Activated CD4-positive, alpha-beta memory T cell treated with anti-CD3 and anti-CD28 coated beads, Interleukin-2, amount 10 ng/mL, durations not matched to agents 7 days and 5 days (primary cell): ENCODE results near the gene ROBO2. TPM values are rescaled to one million over a fixed set of nuclear protein-coding genes. Genes with fewer than 3 reads are reported as not detected.

Source experiments
- CTCF ChIA-PET: fragments of 350-600 bp; sonication (Branson Sonifier 250); formaldehyde crosslinking; loops from one replicate; lab custom pipeline; 2021; ENCODE audit warnings: antibody characterized with exemption, inconsistent platforms; lab: Charles Lee
- POLR2A ChIA-PET: fragments of 350-600 bp; sonication (Branson Sonifier 250); formaldehyde crosslinking; loops from one replicate; lab custom pipeline; 2021; ENCODE audit warnings: antibody characterized with exemption; lab: Charles Lee
- DNase-seq: peaks from one replicate; pipeline ENCODE4 v3.0.0-alpha.2; 2020
- H3K27ac Mint-ChIP-seq: one replicate; pipeline ENCODE4 v1.8.0; 2021; ENCODE audit warnings: mild to moderate bottlenecking, mixed read lengths
- H3K27me3 Mint-ChIP-seq: one replicate; pipeline ENCODE4 v1.8.0; 2021; ENCODE audit warnings: mixed read lengths
- H3K36me3 Mint-ChIP-seq: one replicate; pipeline ENCODE4 v1.8.0; 2021; ENCODE audit warnings: low read depth, mixed read lengths
- H3K4me1 Mint-ChIP-seq: one replicate; pipeline ENCODE4 v1.8.0; 2021; ENCODE audit warnings: mixed read lengths
- H3K4me3 Mint-ChIP-seq: one replicate; pipeline ENCODE4 v1.8.0; 2021; ENCODE audit warnings: mild to moderate bottlenecking, mixed read lengths
- H3K9me3 Mint-ChIP-seq: one replicate; pipeline ENCODE4 v1.8.0; 2021; ENCODE audit warnings: mixed read lengths
- total RNA-seq, 2 experiments: library from RNA; stranded (reverse); gene quantifications; one replicate each; pipeline ENCODE4 v1.2.3, GENCODE V29; 2021

The ROBO2 gene
- total RNA-seq, 2 experiments from 2014 or later = not detected

- ChIA-PET POLR2A (no interaction called here), CTCF (no interaction called here)
- Mint-ChIP-seq H3K36me3 (no peaks in the 10 kb centered on the region), H3K27me3 (no peaks in the 10 kb centered on the region), H3K9me3 (peaks cover 10% of the 10 kb centered on the region), H3K27ac (no peak overlapping the region), H3K4me3 (no peak overlapping the region), H3K4me1 (no peaks in the 10 kb centered on the region)
- no peak for DNase-seq
These were observed 110.9 kb downstream of the ROBO2 start for GRCh38 chr3:77150759-77151158.

- CTCF ChIA-PET = no interaction called here
- POLR2A ChIA-PET = no interaction called here
- DNase-seq = no peak
- H3K27me3 Mint-ChIP-seq = no peaks in the 10 kb centered on the region
- H3K4me3 Mint-ChIP-seq = no peak overlapping the region
- H3K4me1 Mint-ChIP-seq = no peaks in the 10 kb centered on the region
- H3K27ac Mint-ChIP-seq = no peak overlapping the region
- H3K9me3 Mint-ChIP-seq = peaks cover 7% of the 10 kb centered on the region
- H3K36me3 Mint-ChIP-seq = no peaks in the 10 kb centered on the region
These were observed 119.1 kb downstream of the ROBO2 start for GRCh38 chr3:77158730-77159581.

GRCh38 chr3:77160931-77161497, 121.1 kb downstream of the ROBO2 start:
- Mint-ChIP-seq H3K9me3 (peaks cover 3% of the 10 kb centered on the region), H3K27ac (no peak overlapping the region), H3K27me3 (no peaks in the 10 kb centered on the region), H3K4me3 (no peak overlapping the region), H3K4me1 (no peaks in the 10 kb centered on the region), H3K36me3 (no peaks in the 10 kb centered on the region)
- no peak for DNase-seq
- ChIA-PET POLR2A (no interaction called here), CTCF (no interaction called here)

GRCh38 chr3:77169823-77170222, 129.9 kb downstream of the ROBO2 start:
- ChIA-PET CTCF (no interaction called here), POLR2A (no interaction called here)
- H3K27me3 Mint-ChIP-seq = no peaks in the 10 kb centered on the region
- H3K27ac Mint-ChIP-seq = no peak overlapping the region
- no peak for DNase-seq
- H3K9me3 Mint-ChIP-seq = peaks cover 5% of the 10 kb centered on the region
- H3K36me3 Mint-ChIP-seq = no peaks in the 10 kb centered on the region
- H3K4me3 Mint-ChIP-seq = no peak overlapping the region
- H3K4me1 Mint-ChIP-seq = no peaks in the 10 kb centered on the region

- Mint-ChIP-seq H3K4me1 (no peaks in the 10 kb centered on the region), H3K27ac (no peak overlapping the region), H3K9me3 (peaks cover 9% of the 10 kb centered on the region), H3K4me3 (no peak overlapping the region), H3K27me3 (no peaks in the 10 kb centered on the region), H3K36me3 (no peaks in the 10 kb centered on the region)
- POLR2A ChIA-PET = no interaction called here
- no peak for DNase-seq
- CTCF ChIA-PET = no interaction called here
These were observed 131.1 kb downstream of the ROBO2 start for GRCh38 chr3:77171026-77171425.

- no peak for DNase-seq
- Mint-ChIP-seq H3K4me1 (no peaks in the 10 kb centered on the region), H3K27ac (no peak overlapping the region), H3K9me3 (peaks cover 12% of the 10 kb centered on the region), H3K4me3 (no peak overlapping the region), H3K27me3 (no peaks in the 10 kb centered on the region), H3K36me3 (no peaks in the 10 kb centered on the region)
- CTCF ChIA-PET = no interaction called here
- POLR2A ChIA-PET = no interaction called here
These were observed 139.9 kb downstream of the ROBO2 start for GRCh38 chr3:77179762-77180161.

- H3K9me3 Mint-ChIP-seq = peaks cover 12% of the 10 kb centered on the region
- no peak for DNase-seq
- ChIA-PET POLR2A (no interaction called here), CTCF (no interaction called here)
- no peaks in the 10 kb centered on the region for H3K4me1 Mint-ChIP-seq
- no peak overlapping the region for H3K4me3 Mint-ChIP-seq
- H3K36me3 Mint-ChIP-seq = no peaks in the 10 kb centered on the region
- no peak overlapping the region for H3K27ac Mint-ChIP-seq
- H3K27me3 Mint-ChIP-seq = no peaks in the 10 kb centered on the region
These were observed 142.4 kb downstream of the ROBO2 start for GRCh38 chr3:77182341-77182740.

GRCh38 chr3:77186319-77186718, 146.4 kb downstream of the ROBO2 start:
- Mint-ChIP-seq H3K27ac (no peak overlapping the region), H3K4me1 (no peaks in the 10 kb centered on the region), H3K9me3 (peaks cover 12% of the 10 kb centered on the region), H3K36me3 (no peaks in the 10 kb centered on the region), H3K27me3 (no peaks in the 10 kb centered on the region), H3K4me3 (no peak overlapping the region)
- DNase-seq = no peak
- POLR2A ChIA-PET = no interaction called here
- CTCF ChIA-PET = no interaction called here

- peaks cover 12% of the 10 kb centered on the region for H3K9me3 Mint-ChIP-seq
- no peaks in the 10 kb centered on the region for H3K4me1 Mint-ChIP-seq
- no peak overlapping the region for H3K27ac Mint-ChIP-seq
- no peaks in the 10 kb centered on the region for H3K27me3 Mint-ChIP-seq
- POLR2A ChIA-PET = no interaction called here
- CTCF ChIA-PET = no interaction called here
- no peak for DNase-seq
- H3K36me3 Mint-ChIP-seq = no peaks in the 10 kb centered on the region
- no peak overlapping the region for H3K4me3 Mint-ChIP-seq
These were observed 146.8 kb downstream of the ROBO2 start for GRCh38 chr3:77186728-77187127.

GRCh38 chr3:77188210-77188609, 148.3 kb downstream of the ROBO2 start:
- POLR2A ChIA-PET = no interaction called here
- H3K4me1 Mint-ChIP-seq = no peaks in the 10 kb centered on the region
- CTCF ChIA-PET = no interaction called here
- no peak for DNase-seq
- no peaks in the 10 kb centered on the region for H3K27me3 Mint-ChIP-seq
- H3K9me3 Mint-ChIP-seq = peaks cover 12% of the 10 kb centered on the region
- no peaks in the 10 kb centered on the region for H3K36me3 Mint-ChIP-seq
- H3K4me3 Mint-ChIP-seq = no peak overlapping the region
- H3K27ac Mint-ChIP-seq = no peak overlapping the region

- Mint-ChIP-seq H3K4me1 (no peaks in the 10 kb centered on the region), H3K4me3 (no peak overlapping the region), H3K9me3 (peaks cover 11% of the 10 kb centered on the region), H3K36me3 (no peaks in the 10 kb centered on the region), H3K27me3 (no peaks in the 10 kb centered on the region), H3K27ac (no peak overlapping the region)
- DNase-seq = no peak
- CTCF ChIA-PET = no interaction called here
- POLR2A ChIA-PET = no interaction called here
These were observed 149.4 kb downstream of the ROBO2 start for GRCh38 chr3:77189258-77189657.

- ChIA-PET CTCF (no interaction called here), POLR2A (no interaction called here)
- DNase-seq = no peak
- Mint-ChIP-seq H3K27me3 (no peaks in the 10 kb centered on the region), H3K4me3 (no peak overlapping the region), H3K9me3 (peaks cover 9% of the 10 kb centered on the region), H3K27ac (no peak overlapping the region), H3K4me1 (no peaks in the 10 kb centered on the region), H3K36me3 (no peaks in the 10 kb centered on the region)
These were observed 149.8 kb downstream of the ROBO2 start for GRCh38 chr3:77189684-77190083.

GRCh38 chr3:77190374-77190773, 150.5 kb downstream of the ROBO2 start:
- Mint-ChIP-seq H3K36me3 (no peaks in the 10 kb centered on the region), H3K9me3 (peaks cover 4% of the 10 kb centered on the region), H3K27me3 (no peaks in the 10 kb centered on the region), H3K27ac (no peak overlapping the region), H3K4me3 (no peak overlapping the region), H3K4me1 (no peaks in the 10 kb centered on the region)
- DNase-seq = no peak
- ChIA-PET CTCF (no interaction called here), POLR2A (no interaction called here)

GRCh38 chr3:77191014-77191413, 151.1 kb downstream of the ROBO2 start:
- H3K4me3 Mint-ChIP-seq = no peak overlapping the region
- peaks cover 2% of the 10 kb centered on the region for H3K9me3 Mint-ChIP-seq
- no peaks in the 10 kb centered on the region for H3K27me3 Mint-ChIP-seq
- no peak for DNase-seq
- ChIA-PET CTCF (no interaction called here), POLR2A (no interaction called here)
- no peaks in the 10 kb centered on the region for H3K36me3 Mint-ChIP-seq
- no peaks in the 10 kb centered on the region for H3K4me1 Mint-ChIP-seq
- H3K27ac Mint-ChIP-seq = no peak overlapping the region
